Midbrain (tissue), 1 donor: ENCODE results near the gene SDK1.

Source experiments
- DNase-seq: peaks from one replicate; lab custom pipeline; 2025; lab: John Stamatoyannopoulos, UW

The SDK1 gene

DNA sequence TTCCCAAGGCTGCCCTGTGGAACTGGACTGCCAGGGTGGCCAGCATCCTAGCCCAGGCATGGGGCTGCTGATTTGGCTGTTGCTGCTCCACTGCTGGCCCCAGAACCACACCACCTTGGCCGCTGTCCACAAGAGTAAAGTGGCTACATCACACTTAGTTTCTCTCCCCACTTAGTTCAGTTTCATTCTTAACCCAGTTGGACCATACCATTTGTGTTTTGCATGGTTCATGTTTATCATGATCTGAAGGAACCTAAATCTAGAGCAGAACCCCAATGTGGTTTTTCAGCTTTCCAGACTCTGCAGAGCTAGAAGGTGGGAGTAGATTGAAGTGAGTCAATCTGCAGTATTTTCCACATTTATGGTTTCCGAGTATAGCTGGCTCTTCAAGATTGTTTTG, 32.8 kb downstream of the SDK1 start:
- DNase-seq, result no peak

DNA sequence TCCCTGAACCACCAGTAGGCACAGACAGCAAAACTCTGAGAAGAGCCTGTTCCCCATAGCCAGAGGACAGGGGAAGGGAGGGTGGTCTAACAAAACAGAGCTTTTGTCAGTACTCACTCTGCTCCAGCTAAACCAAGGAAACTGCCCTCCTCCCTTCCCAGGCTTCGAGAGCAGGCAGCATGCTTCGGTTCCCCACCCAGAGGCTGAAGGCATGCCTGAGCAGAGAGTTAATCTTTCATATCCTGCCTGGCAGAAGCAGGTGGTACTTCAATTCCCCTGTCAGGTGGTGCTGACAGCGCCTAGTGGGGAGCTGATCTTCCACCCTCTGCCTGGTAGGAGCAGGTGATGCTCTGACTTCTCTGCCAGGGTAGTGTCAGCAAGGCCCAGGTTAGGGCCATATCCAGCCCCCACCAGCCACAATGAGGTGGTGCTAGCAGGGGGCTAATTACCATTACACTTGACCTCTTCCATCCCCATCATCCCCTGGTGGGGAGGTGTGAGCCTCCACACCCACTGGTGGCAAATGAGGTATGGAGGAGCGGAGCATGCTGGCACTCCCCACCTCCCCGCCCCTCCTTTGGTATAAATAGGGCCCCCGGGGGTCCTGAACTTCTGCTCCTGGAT, 35.1 kb downstream of the SDK1 start:
- no peak for DNase-seq

DNA sequence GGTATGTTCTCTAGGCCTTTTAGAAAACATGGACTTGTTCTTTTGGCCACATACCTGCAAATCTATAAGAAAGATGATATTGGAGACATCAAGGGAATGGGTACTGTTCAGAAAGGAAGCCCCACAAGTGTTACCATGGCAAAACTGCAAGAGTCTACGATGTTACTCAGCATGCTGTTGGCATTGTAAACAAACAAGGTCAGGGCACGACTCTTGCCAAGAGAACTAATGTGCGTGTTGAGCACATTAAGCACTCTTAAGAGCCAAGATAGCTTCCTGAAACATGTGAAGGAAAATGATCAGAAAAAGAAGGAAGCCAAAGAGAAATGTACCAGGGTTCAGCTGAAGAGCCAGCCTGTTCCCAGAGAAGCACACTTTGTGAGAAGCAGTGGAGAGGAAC, 37.1 kb downstream of the SDK1 start:
- no peak for DNase-seq

DNA sequence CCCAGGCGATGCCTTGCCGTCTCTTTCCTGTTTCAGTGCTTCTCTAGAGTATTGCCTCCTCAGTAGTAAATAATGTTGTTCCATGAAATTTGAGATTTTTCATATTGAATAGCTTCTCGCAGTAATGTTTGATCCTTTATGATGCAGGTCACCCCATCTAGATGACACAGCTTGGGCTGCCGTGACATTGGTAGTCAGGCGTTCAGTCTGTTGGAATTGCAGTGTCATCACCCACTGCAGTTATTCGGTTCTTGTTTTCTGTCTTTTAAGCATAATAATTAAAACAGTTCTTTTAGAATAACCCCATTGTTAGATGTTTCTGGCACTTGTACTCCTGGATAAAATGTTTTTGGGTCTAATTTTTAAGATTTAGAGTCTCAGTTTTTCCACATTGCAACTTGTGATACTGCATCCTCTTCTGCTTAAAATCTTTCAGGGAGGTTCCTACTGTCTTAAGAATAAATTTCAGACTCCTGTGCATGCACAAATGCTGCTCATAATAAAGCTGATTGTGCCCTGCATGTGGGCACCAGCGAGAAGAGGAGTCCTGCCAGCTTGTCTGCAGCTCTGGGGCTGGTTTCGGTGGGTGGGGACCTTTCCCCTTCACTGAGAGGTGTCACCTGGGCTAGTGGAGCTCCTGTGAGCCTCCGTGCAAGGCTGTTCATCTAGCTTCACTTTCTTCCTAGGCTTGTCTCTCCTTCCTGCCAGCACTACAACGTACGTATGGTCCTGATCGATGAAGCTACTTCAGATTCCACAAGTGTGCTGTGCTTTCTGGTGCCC, 44.8 kb downstream of the SDK1 start:
- DNase-seq, result no peak

DNA sequence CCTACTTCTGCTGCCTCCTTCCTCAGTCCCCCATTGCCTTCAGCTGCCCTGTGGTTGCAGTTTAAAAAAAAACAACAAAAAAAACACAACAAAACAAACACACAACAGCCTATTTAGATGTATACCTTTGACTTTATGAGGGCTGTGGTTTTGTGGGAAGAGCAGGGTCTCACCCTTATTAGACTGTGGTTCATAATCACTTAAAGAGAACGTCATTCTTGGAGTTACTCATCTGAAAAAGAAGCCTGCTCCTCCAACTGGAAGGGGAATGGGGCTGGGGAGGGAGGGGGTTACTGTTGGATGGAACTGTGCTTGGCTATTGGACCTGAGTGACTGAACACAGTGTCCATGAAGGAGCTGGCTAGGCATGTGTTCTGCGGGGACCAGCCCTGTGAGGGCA, 48.1 kb downstream of the SDK1 start:
- DNase-seq, result no peak

DNA sequence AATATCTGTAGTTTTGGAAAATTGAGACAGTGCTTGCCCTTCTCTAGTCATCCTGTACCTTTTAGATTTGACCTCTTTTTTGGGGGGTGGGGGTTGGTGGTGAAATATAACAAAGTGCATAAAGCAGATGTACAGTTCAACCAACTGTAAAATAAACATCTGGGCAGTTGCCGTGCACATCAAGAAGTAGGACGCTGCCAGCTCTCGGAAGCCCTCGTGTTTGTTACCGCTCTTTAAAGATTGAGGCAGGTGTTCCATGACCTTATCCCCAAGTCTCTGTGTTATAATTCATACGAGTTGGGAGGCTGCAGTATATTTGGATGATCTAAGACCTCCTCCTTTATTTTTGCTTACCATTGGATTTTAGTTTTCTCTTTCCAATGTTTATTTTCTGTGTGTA, 55.1 kb downstream of the SDK1 start:
- DNase-seq, result no peak

DNA sequence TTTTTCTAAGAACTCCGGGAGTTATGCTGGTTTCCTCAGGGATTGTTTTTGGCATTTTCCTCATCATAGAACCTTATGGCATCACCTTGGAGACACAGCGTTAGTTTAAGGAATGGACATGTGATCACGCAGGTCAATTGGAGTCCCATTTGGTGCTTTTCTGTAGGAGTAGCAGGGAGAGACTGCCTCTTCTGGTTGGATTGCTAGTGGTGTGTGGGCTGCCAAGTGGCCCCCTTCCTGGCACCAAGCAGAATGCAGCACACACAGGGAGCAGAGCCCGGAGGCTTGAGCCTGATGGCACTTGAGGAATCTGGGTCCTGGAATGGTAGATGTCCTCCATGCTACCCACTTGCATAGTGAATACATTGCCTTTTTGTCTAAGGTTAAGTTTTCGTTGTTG, 57.9 kb downstream of the SDK1 start:
- DNase-seq, result no peak

DNA sequence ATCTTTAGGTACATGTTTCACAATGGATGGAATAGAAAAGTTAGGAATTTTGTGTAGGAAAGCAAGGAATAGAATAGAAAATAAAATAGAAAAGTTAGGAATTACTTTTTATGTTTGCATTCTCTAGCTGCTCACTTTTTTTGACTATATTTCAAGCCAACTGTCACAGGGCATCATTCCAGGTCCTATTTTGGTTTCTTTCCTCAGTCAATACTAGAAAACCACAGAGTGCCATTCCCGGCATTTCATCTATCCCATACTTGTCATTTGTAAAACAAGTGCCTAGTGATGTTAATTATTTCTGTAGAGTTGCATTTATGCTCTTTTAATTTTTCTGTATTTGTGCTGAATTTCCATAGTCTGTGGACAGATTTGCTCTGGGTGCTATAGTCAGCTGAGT, 66.2 kb downstream of the SDK1 start:
- no peak for DNase-seq

DNA sequence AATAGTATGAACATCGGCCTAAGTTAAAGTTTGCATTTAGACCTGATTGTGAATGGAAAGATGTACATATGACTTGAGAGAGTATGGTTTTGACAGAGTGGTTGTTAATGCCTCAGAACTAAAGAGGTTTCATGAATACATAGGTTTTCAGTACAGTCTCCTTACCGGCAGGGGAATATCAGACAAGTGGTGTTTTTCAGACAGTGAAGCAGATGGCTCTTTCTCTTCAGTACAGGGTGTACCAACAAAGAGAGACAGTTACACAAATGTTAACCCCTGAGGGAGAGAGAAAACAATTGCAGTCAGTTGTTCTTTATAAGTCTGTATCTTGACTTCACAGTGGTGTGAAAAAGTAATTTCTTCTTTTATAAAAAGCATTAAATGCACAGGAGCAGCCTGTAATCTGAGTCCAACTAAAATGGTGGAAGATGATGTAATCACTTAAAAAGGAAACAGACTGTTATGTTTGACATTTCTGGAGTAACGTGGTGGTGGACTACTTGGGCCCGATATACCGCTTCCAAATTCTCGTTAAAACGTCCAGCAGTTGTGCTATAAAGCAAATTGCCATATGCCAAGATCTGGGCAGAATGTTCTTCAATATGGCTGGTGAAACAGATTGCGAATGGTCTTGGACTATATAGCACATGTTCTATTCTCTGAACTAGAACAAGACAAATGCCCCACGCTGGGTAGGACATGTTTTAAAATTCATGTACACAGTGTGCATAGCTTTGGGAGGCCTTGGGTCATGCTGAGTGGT, 69.2 kb downstream of the SDK1 start:
- no peak for DNase-seq

DNA sequence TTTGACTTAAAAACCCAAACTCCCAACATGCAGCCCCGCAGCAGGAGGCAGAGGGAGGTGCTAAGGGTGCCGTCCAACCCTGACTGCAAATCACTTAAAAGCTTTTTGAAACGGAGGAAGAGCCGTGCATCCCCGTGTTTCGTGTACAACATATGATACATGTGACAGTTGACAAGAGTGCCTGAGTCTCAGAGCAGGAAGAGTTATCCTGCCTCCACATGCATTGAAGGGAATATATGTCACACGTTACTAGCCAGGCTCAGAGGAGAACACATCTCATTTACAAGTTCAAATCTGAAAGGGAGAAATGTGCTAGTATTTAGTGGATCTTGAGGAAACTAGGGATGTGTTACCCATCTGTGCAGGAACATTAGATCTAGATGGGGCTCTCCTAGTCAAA, 69.9 kb downstream of the SDK1 start:
- DNase-seq, result no peak

DNA sequence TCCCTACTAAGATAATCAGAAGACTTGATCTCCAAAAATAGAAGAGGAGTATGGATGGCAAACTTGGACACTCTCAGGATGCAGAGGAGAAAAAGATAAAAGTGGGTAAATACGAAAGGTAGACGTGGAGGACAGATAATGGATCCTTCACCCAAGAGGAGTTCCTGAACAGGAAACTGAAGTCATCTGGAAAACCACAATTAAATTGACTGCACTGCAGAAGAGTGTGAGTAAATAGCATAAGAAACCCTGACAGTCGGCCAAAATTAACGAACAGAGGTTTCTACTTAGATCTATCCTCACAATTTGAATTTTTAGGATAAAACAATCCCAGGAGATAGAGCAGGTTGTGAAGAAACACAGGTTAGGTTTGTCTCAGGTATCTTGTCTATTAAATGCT, 70.5 kb downstream of the SDK1 start:
- DNase-seq, result no peak

DNA sequence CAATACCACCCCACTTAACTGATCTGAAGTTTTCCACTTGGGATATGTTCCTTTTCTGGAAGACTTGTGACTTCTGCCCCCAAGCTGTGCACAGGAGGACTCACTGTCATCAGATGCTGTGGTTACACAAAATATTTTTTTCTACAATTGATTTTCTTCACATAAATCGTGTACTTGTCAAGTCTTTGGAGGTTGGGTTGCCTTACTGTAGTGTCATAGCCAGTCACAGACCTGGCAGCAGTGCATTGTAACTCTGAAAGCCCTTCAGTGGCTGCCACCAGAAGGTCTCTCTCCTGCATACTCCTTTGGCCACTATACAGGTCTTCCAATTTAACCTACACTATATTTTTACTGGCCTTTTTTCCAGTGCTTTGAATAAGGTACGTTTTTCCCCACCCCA, 73.2 kb downstream of the SDK1 start:
- no peak for DNase-seq

DNA sequence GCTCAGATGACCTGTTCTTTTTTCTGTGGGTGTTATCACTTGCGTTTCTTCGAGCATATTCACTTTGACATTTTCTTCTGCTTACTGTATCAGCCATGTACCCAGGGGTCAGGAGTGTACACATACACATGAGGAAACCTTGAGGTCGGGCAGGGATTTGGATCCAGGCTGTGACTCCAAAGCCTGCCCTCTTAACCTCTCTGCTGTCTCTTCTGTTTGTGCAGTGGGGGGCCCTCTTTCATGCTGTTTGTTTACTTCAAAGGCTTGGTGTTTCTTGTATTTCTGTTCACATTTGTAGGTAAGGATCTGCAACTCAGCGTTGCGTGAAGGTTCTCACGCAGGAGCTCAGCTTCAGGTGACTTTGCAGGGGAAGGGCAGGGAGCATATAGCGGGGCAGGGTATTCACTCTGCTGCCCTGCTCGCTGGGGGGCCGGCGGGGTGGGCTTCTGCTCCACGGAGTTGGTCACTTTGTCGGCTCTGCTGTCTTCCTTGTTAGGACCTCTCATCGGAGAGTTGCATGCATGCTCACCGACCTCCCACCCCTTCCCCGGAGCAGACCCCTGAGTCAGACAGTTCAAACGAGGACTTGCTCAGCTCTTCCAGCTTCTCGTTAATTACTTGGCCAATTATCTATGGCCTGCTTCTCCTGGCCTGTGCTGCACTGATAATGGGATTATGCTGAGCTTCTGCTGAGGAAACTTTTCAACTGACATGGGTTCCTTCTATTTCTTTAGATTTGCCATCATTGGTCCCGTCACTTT, 77.5 kb downstream of the SDK1 start:
- no peak for DNase-seq

DNA sequence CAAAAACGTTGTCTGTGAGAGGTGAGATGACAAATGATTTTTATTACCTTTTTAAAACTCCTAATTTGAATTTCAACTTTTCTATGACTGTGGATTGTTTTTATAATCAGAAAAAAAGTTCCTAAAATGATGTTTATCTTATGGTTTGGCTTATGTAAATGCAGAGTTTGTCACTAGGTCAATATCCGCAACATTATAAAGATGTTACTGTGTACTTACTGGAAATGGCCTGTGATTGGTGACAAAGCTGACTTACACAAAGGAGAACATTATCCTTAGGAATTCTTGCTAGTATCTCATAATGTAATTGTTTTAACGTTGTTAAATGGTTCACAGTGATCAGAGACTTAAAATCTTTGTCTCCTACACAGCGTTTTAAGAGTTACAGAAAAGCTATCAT, 79.0 kb downstream of the SDK1 start:
- no peak for DNase-seq

DNA sequence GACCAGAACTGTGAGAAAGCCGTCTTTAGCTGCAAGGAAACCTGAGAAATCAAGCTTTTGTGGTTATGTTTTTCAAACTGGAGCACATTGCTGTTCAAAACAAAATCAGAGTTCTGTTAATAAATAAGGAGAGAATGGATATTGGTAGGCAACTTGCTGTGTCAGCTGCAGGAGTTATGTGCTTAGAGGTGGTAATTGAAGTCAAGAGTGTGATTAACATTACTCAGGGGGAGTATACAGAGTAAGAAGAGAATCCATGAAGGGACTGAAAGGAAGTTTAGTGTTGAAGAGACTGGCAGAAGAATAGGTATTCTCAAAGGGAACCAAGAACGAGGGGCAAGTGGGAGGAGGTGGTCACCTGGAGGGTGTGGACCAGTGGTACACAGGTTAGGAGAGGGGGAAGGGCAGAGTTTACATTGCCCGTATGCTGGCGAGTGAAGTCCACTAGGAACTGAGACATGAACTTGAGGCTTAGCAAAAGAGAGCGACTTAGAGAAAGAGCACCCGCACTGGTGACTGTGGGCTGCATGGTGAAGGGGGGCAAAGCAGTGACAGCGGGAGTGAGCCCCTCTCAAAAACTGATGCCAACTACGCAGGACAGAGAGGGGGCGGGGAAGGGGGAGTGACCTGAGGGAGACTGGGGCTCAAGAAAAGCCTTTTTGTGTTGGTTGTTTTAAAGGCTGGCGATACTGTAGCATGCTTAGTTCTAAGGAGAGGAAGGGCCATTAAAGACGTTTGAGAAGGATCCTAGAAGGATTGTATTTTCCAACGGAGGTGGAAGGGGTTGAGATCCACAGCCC, 80.0 kb downstream of the SDK1 start:
- DNase-seq, result no peak

DNA sequence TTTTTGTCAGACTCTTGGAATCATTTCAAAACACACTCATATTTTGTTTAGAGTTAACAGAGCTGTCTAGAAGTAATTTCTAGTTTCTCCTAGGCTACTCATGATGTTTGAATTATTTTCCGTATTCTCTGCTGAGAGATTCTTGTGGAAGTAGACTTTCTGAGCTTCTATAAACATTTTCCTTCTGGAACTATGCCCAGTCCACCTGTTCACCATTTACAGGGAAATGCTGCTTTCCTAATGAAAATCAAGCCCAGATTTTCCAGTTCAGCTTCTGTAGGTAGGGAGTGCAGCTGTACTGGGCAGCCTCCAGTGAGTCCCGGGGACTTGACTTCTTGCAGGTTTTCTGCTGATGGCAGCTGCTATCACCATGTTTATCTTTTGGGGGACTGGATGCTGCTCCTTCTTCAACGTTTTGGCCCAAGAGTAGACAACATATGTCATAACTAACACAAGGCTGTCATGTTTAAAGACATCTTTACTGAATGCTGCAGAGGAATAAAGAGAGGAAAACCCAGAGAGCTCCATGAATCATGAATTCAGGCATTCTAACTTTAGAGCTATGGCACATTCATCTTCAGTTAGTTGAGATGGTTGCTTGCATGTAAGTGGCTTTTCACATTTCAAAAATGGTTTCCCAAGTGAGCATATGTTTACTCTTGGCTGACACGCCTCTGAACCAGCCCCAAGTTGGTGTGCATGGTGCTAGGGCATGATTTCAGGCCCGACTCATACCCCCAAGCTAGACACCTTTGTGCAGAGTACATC, 85.6 kb downstream of the SDK1 start:
- DNase-seq, result no peak

DNA sequence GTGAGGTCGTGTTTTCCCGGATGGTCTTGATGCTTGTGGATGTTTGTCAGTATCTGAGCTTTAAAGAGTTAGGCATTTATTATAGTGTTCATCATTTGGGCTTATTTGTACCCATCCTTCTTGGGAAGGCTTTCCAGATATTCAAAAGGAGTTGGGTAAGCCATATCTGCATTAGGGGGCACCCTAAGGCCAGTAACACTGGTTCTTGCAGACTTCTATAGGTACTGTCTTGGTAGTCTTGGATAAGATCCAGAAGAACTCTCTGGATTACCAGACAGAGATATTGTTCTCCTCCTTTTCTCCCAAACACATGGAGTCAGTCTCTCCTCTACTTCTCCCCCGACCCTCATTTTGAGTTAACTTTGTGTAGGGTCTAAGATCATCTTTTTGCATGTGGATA, 92.8 kb downstream of the SDK1 start:
- no peak for DNase-seq

DNA sequence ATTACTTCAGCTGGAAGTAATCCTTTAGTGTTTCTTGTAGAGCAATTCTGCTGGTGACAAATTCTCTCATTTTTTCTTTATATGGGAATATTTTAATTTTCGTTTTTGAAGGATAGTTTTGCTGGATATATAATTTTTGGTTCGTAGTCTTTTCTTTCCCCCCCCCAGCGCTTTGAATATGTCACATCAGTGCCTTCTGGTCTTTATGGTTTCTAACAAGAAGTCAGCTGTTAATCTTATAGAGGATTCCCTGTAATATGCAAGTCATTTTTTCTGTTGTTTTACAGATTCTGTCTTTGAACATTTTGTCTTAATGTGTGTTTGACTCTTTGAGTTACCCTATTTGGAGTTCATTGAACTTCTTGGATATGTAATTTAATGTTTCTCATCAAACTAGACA, 96.3 kb downstream of the SDK1 start:
- DNase-seq, result no peak

DNA sequence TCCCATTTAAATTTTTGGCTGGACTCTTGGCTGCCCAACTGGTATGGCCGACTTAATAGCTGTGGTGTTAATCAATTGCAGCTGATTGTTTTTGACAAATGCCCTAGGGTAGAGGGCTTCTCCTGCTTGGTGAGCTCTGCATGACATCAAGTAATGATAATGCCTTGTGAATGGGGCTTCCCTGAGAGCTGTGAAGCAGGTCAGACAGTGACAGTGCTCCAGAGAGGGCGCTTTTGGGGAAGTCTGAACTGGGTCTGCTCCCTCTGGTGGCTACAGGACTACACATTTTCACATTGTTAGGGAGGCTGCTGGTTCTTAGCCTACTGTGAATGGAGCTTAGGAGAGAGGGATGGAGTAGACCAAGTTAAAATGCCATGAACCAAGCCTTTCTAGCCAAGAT, 98.8 kb downstream of the SDK1 start:
- no peak for DNase-seq

DNA sequence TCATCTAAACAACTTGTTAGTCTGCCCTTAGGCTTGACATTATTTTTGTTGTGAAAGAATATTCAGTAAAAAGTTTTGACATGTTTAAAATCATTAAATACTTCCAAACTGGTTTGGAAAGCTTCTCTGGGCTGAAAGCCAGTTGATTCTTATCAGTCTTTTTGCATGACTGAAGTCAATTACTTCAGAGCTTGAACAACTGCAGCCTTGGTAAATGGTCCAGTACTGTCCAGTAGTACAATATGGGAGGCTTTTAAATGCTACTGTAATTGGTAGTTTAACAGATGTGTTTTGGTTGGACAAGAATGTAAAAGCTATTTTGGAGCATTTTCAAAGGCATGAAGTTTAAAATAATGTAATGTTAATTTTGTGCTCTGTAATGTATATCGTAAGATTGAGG, 103.4 kb downstream of the SDK1 start:
- DNase-seq, result no peak
